A673 (cell line): ENCODE data around the gene RTN4RL1. TPM values are rescaled to one million over a fixed set of nuclear protein-coding genes. Genes with fewer than 3 reads are reported as not detected.

Experiments
- BruUV-seq: library from RNA; stranded (reverse); fragments of 400-500 nt; replicated peaks from 2 replicates; lab custom pipeline; 2021; lab: Mats Ljungman, UMichigan
- CTCF ChIA-PET: fragments of 300-600 bp; sonication (Branson Sonifier 250); formaldehyde crosslinking; loops from one replicate; lab custom pipeline; 2022; ENCODE audit warnings: antibody characterized with exemption; lab: Charles Lee
- POLR2A ChIA-PET: fragments of 300-600 bp; sonication (Branson Sonifier 250); formaldehyde crosslinking; loops from one replicate; lab custom pipeline; 2022; ENCODE audit warnings: antibody characterized with exemption; ENCODE audit not compliant: low non-redundant PET; lab: Charles Lee
- DNase-seq: peaks from one replicate; pipeline ENCODE4 v3.0.0-alpha.2; 2015; ENCODE audit warnings: low spot score
- H3K27ac ChIP-seq: fragments of 200-600 bp; sonication (generic); 2 replicates; pipeline ENCODE4 v1.5.1; 2016; ENCODE audit warnings: mixed run types, low read depth, mild to moderate bottlenecking, mixed read lengths, antibody characterized with exemption, low read length; ENCODE audit not compliant: poor library complexity, severe bottlenecking
- H3K27me3 ChIP-seq: fragments of 200-600 bp; sonication (generic); replicated peaks from 2 replicates; pipeline ENCODE4 v1.6.1; 2017; ENCODE audit warnings: mixed run types, low read depth, mild to moderate bottlenecking, mixed read lengths, antibody characterized with exemption, low read length; ENCODE audit not compliant: insufficient read depth, poor library complexity
- H3K36me3 ChIP-seq: fragments of 200-600 bp; sonication (generic); 2 replicates; pipeline ENCODE4 v1.6.1; 2016; ENCODE audit warnings: mixed run types, mild to moderate bottlenecking, mixed read lengths, antibody characterized with exemption, low read length; ENCODE audit not compliant: insufficient read depth, poor library complexity, severe bottlenecking
- H3K4me1 ChIP-seq: fragments of 200-600 bp; sonication (generic); 2 replicates; pipeline ENCODE4 v1.6.1; 2017; ENCODE audit warnings: mixed run types, mild to moderate bottlenecking, mixed read lengths, antibody characterized with exemption, low read length; ENCODE audit not compliant: insufficient read depth, poor library complexity, severe bottlenecking
- H3K4me3 ChIP-seq: fragments of 200-600 bp; sonication (generic); 2 replicates; pipeline ENCODE4 v1.5.1; 2016; ENCODE audit warnings: low read depth, mixed run types, mild to moderate bottlenecking, mixed read lengths, low read length; ENCODE audit not compliant: poor library complexity, severe bottlenecking
- H3K9me3 ChIP-seq: fragments of 200-600 bp; sonication (generic); 2 replicates; pipeline ENCODE4 v1.6.1; 2016; ENCODE audit warnings: mixed run types, low read depth, mild to moderate bottlenecking, mixed read lengths, antibody characterized with exemption, low read length; ENCODE audit not compliant: poor library complexity, severe bottlenecking
- EZH2 ChIP-seq: fragments of 200-600 bp; sonication (generic); IDR thresholded peaks from 2 replicates; pipeline ENCODE4 v1.6.1; 2017; ENCODE audit warnings: borderline replicate concordance, low read depth, mild to moderate bottlenecking, mixed read lengths, antibody characterized with exemption, low read length; ENCODE audit not compliant: poor library complexity, severe bottlenecking
- intact Hi-C: fragments of 100-400 bp; cut with micrococcal nuclease; formaldehyde crosslinking; loops from one replicate; pipeline ENCODE4 v1.10.0; 2022; ENCODE audit not compliant: unreplicated experiment
- total RNA-seq: library from RNA; stranded (reverse); gene quantifications from 2 replicates; pipeline ENCODE4 v1.2.3, GENCODE V29; 2021
- TF ChIP-seq, protein P1 (sequence below): fragments of 300-800, 200-600 bp; sonication (generic); conservative IDR thresholded peaks from 2 replicates; pipeline ENCODE4 v1.5.1; 2017; ENCODE audit warnings: low read depth, mild to moderate bottlenecking, antibody characterized with exemption, low read length, moderate library complexity, mixed read lengths

The RTN4RL1 gene
- total RNA-seq, 1 experiment from 2014 or later = 0.80 TPM

DNA sequence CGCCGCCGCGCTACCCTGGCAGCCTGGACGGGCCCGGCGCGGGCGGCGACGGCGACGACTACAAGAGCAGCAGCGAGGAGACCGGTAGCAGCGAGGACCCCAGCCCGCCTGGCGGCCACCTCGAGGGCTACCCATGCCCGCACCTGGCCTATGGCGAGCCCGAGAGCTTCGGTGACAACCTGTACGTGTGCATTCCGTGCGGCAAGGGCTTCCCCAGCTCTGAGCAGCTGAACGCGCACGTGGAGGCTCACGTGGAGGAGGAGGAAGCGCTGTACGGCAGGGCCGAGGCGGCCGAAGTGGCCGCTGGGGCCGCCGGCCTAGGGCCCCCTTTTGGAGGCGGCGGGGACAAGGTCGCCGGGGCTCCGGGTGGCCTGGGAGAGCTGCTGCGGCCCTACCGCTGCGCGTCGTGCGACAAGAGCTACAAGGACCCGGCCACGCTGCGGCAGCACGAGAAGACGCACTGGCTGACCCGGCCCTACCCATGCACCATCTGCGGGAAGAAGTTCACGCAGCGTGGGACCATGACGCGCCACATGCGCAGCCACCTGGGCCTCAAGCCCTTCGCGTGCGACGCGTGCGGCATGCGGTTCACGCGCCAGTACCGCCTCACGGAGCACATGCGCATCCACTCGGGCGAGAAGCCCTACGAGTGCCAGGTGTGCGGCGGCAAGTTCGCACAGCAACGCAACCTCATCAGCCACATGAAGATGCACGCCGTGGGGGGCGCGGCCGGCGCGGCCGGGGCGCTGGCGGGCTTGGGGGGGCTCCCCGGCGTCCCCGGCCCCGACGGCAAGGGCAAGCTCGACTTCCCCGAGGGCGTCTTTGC, 32.8 kb upstream of the RTN4RL1 start:
- DNase-seq = no peak
- no peak for TF ChIP-seq EZH2
- TF ChIP-seq, protein P1, sequence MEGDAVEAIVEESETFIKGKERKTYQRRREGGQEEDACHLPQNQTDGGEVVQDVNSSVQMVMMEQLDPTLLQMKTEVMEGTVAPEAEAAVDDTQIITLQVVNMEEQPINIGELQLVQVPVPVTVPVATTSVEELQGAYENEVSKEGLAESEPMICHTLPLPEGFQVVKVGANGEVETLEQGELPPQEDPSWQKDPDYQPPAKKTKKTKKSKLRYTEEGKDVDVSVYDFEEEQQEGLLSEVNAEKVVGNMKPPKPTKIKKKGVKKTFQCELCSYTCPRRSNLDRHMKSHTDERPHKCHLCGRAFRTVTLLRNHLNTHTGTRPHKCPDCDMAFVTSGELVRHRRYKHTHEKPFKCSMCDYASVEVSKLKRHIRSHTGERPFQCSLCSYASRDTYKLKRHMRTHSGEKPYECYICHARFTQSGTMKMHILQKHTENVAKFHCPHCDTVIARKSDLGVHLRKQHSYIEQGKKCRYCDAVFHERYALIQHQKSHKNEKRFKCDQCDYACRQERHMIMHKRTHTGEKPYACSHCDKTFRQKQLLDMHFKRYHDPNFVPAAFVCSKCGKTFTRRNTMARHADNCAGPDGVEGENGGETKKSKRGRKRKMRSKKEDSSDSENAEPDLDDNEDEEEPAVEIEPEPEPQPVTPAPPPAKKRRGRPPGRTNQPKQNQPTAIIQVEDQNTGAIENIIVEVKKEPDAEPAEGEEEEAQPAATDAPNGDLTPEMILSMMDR = no peak
- ChIA-PET POLR2A (no interaction called here), CTCF (interaction anchor here (0.5 to 3.4 kb wide), 3 partner anchors 127 to 187 kb away, joined by 6 to 47 read pairs (median 9); no protein-coding TSS in a partner anchor)
- Histone ChIP-seq H3K27me3 (no peaks in the 10 kb centered on the region), H3K27ac (no peak overlapping the region), H3K9me3 (no peaks in the 10 kb centered on the region), H3K4me3 (no peak overlapping the region), H3K4me1 (peaks cover 19% of the 10 kb centered on the region), H3K36me3 (no peaks in the 10 kb centered on the region)
- BruUV-seq = no TSS peak
- intact Hi-C loops = no loop called here

DNA sequence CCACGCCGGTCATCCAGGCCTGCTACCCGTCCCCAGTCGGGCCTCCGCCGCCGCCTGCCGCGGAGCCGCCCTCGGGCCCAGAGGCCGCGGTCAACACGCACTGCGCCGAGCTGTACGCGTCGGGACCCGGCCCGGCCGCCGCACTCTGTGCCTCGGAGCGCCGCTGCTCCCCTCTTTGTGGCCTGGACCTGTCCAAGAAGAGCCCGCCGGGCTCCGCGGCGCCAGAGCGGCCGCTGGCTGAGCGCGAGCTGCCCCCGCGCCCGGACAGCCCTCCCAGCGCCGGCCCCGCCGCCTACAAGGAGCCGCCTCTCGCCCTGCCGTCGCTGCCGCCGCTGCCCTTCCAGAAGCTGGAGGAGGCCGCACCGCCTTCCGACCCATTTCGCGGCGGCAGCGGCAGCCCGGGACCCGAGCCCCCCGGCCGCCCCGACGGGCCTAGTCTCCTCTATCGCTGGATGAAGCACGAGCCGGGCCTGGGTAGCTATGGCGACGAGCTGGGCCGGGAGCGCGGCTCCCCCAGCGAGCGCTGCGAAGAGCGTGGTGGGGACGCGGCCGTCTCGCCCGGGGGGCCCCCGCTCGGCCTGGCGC, 32.1 kb upstream of the RTN4RL1 start:
- CTCF ChIA-PET = interaction anchor here (0.6 to 3.4 kb wide), 3 partner anchors 129 to 206 kb away, joined by 3 to 47 read pairs (median 4); no protein-coding TSS in a partner anchor

More for the DNA sequence above, 32.1 kb upstream of the RTN4RL1 start:
- POLR2A ChIA-PET = no interaction called here
- no TSS peak for BruUV-seq
- H3K27ac ChIP-seq = no peak overlapping the region
- no peak for DNase-seq
- peaks cover 12% of the 10 kb centered on the region for H3K4me1 ChIP-seq
- H3K4me3 ChIP-seq = no peak overlapping the region
- H3K27me3 ChIP-seq = no peaks in the 10 kb centered on the region
- H3K9me3 ChIP-seq = no peaks in the 10 kb centered on the region
- intact Hi-C loops = no loop called here
- TF ChIP-seq, protein P1 = no peak
- no peaks in the 10 kb centered on the region for H3K36me3 ChIP-seq
